ENCODE measurements around the gene NSUN7. TPM values are rescaled to one million over a fixed set of nuclear protein-coding genes. Genes with fewer than 3 reads are reported as not detected.
"Not testable (repeated sequence)": the region's sequence is repeated elsewhere in the genome, so short reads cannot be mapped to it uniquely, and the experiment has no call there.

Gene NSUN7
- total RNA-seq, result 0.73 TPM

- peaks cover 20% of the 10 kb centered on the region for H3K4me1 ChIP-seq (ENCODE audit: insufficient read depth, low read length)
- no peaks in the 10 kb centered on the region for H3K9me3 ChIP-seq (ENCODE audit: low read depth, low read length)
- H3K4me3 ChIP-seq (ENCODE audit: low read length), result peak within 1 kb of the TSS; percentile 42
Observed at GRCh38 chr4:40749717-40750460, at the start of gene NSUN7. Gene NSUN7, plus strand, starts transcription at chr4:40749955. Its CDS starts 739 bp downstream, at chr4:40750694.

GRCh38 chr4:40702137-40702799 is 47.5 kb upstream of the NSUN7 start:
- H3K4me1 ChIP-seq (ENCODE audit: insufficient read depth, low read length), result peaks cover 17% of the 10 kb centered on the region
- no peak overlapping the region for H3K4me3 ChIP-seq (ENCODE audit: low read length)
- no peaks in the 10 kb centered on the region for H3K27me3 ChIP-seq (ENCODE audit: insufficient read depth, low read length)
- no peaks in the 10 kb centered on the region for H3K9me3 ChIP-seq (ENCODE audit: low read depth, low read length)

More at GRCh38 chr4:40749717-40750460, at the start of gene NSUN7:
- H3K27me3 ChIP-seq (ENCODE audit: insufficient read depth, low read length), result peaks cover 20% of the 10 kb centered on the region

GRCh38 chr4:40702800-40703151 is 47.0 kb upstream of the NSUN7 start:
- H3K9me3 ChIP-seq (ENCODE audit: low read depth, low read length), result no peaks in the 10 kb centered on the region
- no peaks in the 10 kb centered on the region for H3K27me3 ChIP-seq (ENCODE audit: insufficient read depth, low read length)
- peaks cover 12% of the 10 kb centered on the region for H3K4me1 ChIP-seq (ENCODE audit: insufficient read depth, low read length)
- H3K4me3 ChIP-seq (ENCODE audit: low read length), result no peak overlapping the region

- H3K4me1 ChIP-seq (ENCODE audit: insufficient read depth, low read length), result peaks cover 13% of the 10 kb centered on the region
- no peaks in the 10 kb centered on the region for H3K27me3 ChIP-seq (ENCODE audit: insufficient read depth, low read length)
- H3K4me3 ChIP-seq (ENCODE audit: low read length), result no peak overlapping the region
- H3K9me3 ChIP-seq (ENCODE audit: low read depth, low read length), result no peaks in the 10 kb centered on the region
Observed at GRCh38 chr4:40704073-40704472, 45.7 kb upstream of the NSUN7 start.

- Histone ChIP-seq H3K9me3 (ENCODE audit: low read depth, low read length) (no peaks in the 10 kb centered on the region), H3K4me1 (ENCODE audit: insufficient read depth, low read length) (peaks cover 41% of the 10 kb centered on the region), H3K4me3 (ENCODE audit: low read length) (no peak overlapping the region)
Observed at GRCh38 chr4:40710484-40711254, 39.1 kb upstream of the NSUN7 start.

GRCh38 chr4:40713001-40713400 is 36.8 kb upstream of the NSUN7 start:
- H3K4me3 ChIP-seq (ENCODE audit: low read length); H3K27me3 ChIP-seq (ENCODE audit: insufficient read depth, low read length); H3K9me3 ChIP-seq (ENCODE audit: low read depth, low read length): not testable (repeated sequence)
- H3K4me1 ChIP-seq (ENCODE audit: insufficient read depth, low read length), result peaks cover 41% of the 10 kb centered on the region

More at GRCh38 chr4:40710484-40711254, 39.1 kb upstream of the NSUN7 start:
- H3K27me3 ChIP-seq (ENCODE audit: insufficient read depth, low read length), result no peaks in the 10 kb centered on the region

GRCh38 chr4:40713798-40714197 is 36.0 kb upstream of the NSUN7 start:
- peaks cover 43% of the 10 kb centered on the region for H3K4me1 ChIP-seq (ENCODE audit: insufficient read depth, low read length)
- no peak overlapping the region for H3K4me3 ChIP-seq (ENCODE audit: low read length)
- H3K27me3 ChIP-seq (ENCODE audit: insufficient read depth, low read length), result no peaks in the 10 kb centered on the region
- H3K9me3 ChIP-seq (ENCODE audit: low read depth, low read length), result no peaks in the 10 kb centered on the region

GRCh38 chr4:40718586-40718985 is 31.2 kb upstream of the NSUN7 start:
- Histone ChIP-seq H3K27me3 (ENCODE audit: insufficient read depth, low read length) (no peaks in the 10 kb centered on the region), H3K4me1 (ENCODE audit: insufficient read depth, low read length) (peaks cover 49% of the 10 kb centered on the region)

GRCh38 chr4:40719008-40719623 is 30.6 kb upstream of the NSUN7 start:
- peaks cover 48% of the 10 kb centered on the region for H3K4me1 ChIP-seq (ENCODE audit: insufficient read depth, low read length)
- no peak overlapping the region for H3K4me3 ChIP-seq (ENCODE audit: low read length)
- no peaks in the 10 kb centered on the region for H3K27me3 ChIP-seq (ENCODE audit: insufficient read depth, low read length)
- no peaks in the 10 kb centered on the region for H3K9me3 ChIP-seq (ENCODE audit: low read depth, low read length)

More at GRCh38 chr4:40718586-40718985, 31.2 kb upstream of the NSUN7 start:
- Histone ChIP-seq H3K4me3 (ENCODE audit: low read length) (no peak overlapping the region), H3K9me3 (ENCODE audit: low read depth, low read length) (no peaks in the 10 kb centered on the region)

GRCh38 chr4:40720351-40720750 is 29.4 kb upstream of the NSUN7 start:
- no peaks in the 10 kb centered on the region for H3K27me3 ChIP-seq (ENCODE audit: insufficient read depth, low read length)
- peaks cover 46% of the 10 kb centered on the region for H3K4me1 ChIP-seq (ENCODE audit: insufficient read depth, low read length)
- H3K9me3 ChIP-seq (ENCODE audit: low read depth, low read length), result no peaks in the 10 kb centered on the region
- H3K4me3 ChIP-seq (ENCODE audit: low read length), result no peak overlapping the region

- H3K4me1 ChIP-seq (ENCODE audit: insufficient read depth, low read length), result peaks cover 46% of the 10 kb centered on the region
- H3K27me3 ChIP-seq (ENCODE audit: insufficient read depth, low read length), result no peaks in the 10 kb centered on the region
- H3K9me3 ChIP-seq (ENCODE audit: low read depth, low read length), result no peaks in the 10 kb centered on the region
- H3K4me3 ChIP-seq (ENCODE audit: low read length), result no peak overlapping the region
Observed at GRCh38 chr4:40720916-40721315, 28.8 kb upstream of the NSUN7 start.

GRCh38 chr4:40721730-40722171 is 28.0 kb upstream of the NSUN7 start:
- Histone ChIP-seq H3K9me3 (ENCODE audit: low read depth, low read length) (no peaks in the 10 kb centered on the region), H3K27me3 (ENCODE audit: insufficient read depth, low read length) (no peaks in the 10 kb centered on the region), H3K4me1 (ENCODE audit: insufficient read depth, low read length) (peaks cover 46% of the 10 kb centered on the region), H3K4me3 (ENCODE audit: low read length) (no peak overlapping the region)

- no peaks in the 10 kb centered on the region for H3K9me3 ChIP-seq (ENCODE audit: low read depth, low read length)
- H3K4me3 ChIP-seq (ENCODE audit: low read length), result no peak overlapping the region
- H3K4me1 ChIP-seq (ENCODE audit: insufficient read depth, low read length), result peaks cover 46% of the 10 kb centered on the region
- H3K27me3 ChIP-seq (ENCODE audit: insufficient read depth, low read length), result no peaks in the 10 kb centered on the region
Observed at GRCh38 chr4:40722576-40723161, 27.1 kb upstream of the NSUN7 start.

GRCh38 chr4:40723728-40724127 is 26.0 kb upstream of the NSUN7 start:
- Histone ChIP-seq H3K27me3 (ENCODE audit: insufficient read depth, low read length) (no peaks in the 10 kb centered on the region), H3K4me1 (ENCODE audit: insufficient read depth, low read length) (peaks cover 41% of the 10 kb centered on the region)

More at GRCh38 chr4:40723728-40724127, 26.0 kb upstream of the NSUN7 start:
- H3K9me3 ChIP-seq (ENCODE audit: low read depth, low read length), result no peaks in the 10 kb centered on the region
- H3K4me3 ChIP-seq (ENCODE audit: low read length), result no peak overlapping the region

Measured in mononuclear cell (primary cell).